Upper lobe of left lung (tissue), 4 donors: Measurements from ENCODE around the gene ECHS1.

Experiments
- POLR2A ChIP-seq, 4 donors: fragments of 450-650 bp; IDR thresholded peaks; one replicate each; pipeline ENCODE4 v1.5.1; 2016 to 2017; ENCODE audit warnings: antibody characterized with exemption in 4 of 4, mild to moderate bottlenecking in 2 of 4
- POLR2AphosphoS5 ChIP-seq, 2 donors: sonication (generic); formaldehyde crosslinking; IDR thresholded peaks; one replicate each; pipeline ENCODE4 v1.5.1; 2017; ENCODE audit warnings: antibody characterized with exemption in 2 of 2
- TF ChIP-seq, protein P1 (sequence below), 6 experiments: fragments of 450-650 bp in 4 of 6; fragments of 200-600 bp in 2 of 6; sonication (generic) in 2 of 6; IDR thresholded peaks; one replicate each; pipeline ENCODE4 v1.5.1; 2016 to 2019; ENCODE audit warnings: antibody characterized with exemption in 6 of 6

DNA sequence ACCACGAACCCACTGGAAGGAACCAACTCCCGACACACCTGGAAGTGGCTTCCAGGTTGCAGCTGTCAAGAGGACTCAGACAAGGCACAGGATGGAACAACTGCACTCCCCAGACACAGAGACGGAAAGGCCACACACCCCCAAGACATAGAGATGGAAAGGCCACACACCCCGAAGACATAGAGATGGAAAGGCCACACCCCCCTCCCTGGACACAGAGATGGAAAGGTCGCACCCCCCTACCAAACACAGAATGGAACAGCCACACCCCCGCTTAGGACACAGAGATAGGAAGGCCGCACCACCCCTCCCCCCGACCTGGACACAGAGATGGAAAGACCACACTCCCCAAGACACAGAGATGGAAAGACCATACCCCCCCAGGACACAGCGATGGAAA, 56.9 kb downstream of the ECHS1 start:
- TF ChIP-seq, protein P1, sequence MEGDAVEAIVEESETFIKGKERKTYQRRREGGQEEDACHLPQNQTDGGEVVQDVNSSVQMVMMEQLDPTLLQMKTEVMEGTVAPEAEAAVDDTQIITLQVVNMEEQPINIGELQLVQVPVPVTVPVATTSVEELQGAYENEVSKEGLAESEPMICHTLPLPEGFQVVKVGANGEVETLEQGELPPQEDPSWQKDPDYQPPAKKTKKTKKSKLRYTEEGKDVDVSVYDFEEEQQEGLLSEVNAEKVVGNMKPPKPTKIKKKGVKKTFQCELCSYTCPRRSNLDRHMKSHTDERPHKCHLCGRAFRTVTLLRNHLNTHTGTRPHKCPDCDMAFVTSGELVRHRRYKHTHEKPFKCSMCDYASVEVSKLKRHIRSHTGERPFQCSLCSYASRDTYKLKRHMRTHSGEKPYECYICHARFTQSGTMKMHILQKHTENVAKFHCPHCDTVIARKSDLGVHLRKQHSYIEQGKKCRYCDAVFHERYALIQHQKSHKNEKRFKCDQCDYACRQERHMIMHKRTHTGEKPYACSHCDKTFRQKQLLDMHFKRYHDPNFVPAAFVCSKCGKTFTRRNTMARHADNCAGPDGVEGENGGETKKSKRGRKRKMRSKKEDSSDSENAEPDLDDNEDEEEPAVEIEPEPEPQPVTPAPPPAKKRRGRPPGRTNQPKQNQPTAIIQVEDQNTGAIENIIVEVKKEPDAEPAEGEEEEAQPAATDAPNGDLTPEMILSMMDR (IDR thresholded peaks at IDR 0.05) = no peak
- TF ChIP-seq POLR2AphosphoS5 (IDR thresholded peaks at IDR 0.05) = no peak
- no peak for TF ChIP-seq POLR2A (IDR thresholded peaks at IDR 0.05)
